GM12891 (cell line): ENCODE measurements around the gene BCDIN3D.

Experiments
- POLR2A ChIP-seq: IDR thresholded peaks from 2 replicates; pipeline ENCODE4 v1.6.1; 2011; ENCODE audit warnings: low read depth, low read length, control low read depth
- SPI1 ChIP-seq: IDR thresholded peaks from 2 replicates; pipeline ENCODE4 v1.6.1; 2011; ENCODE audit warnings: low read depth, low read length, control low read depth

- TF ChIP-seq POLR2A (no peak), SPI1 (no peak)
Observed at GRCh38 chr12:49891476-49891875, 48.6 kb upstream of the BCDIN3D start.
